ENCODE data around the gene DCDC2. TPM values are rescaled to one million over a fixed set of nuclear protein-coding genes. Genes with fewer than 3 reads are reported as not detected.
"Not testable (repeated sequence)": the region's sequence is repeated elsewhere in the genome, so short reads cannot be mapped to it uniquely, and the experiment has no call there.

DCDC2 gene
- total RNA-seq, 1 donor from 2014 or later: 1.4 TPM

- no peaks in the 10 kb centered on the region for H3K27me3 Mint-ChIP-seq (ENCODE audit: low read depth)
- H3K9me3 Mint-ChIP-seq: peaks cover 7% of the 10 kb centered on the region
- no peak overlapping the region for H3K4me3 Mint-ChIP-seq
- H3K36me3 Mint-ChIP-seq: no peaks in the 10 kb centered on the region
- no peak for DNase-seq (ENCODE audit: low spot score in 2 of 2, unreplicated experiment in 2 of 2)
- H3K4me1 Mint-ChIP-seq: peaks cover 31% of the 10 kb centered on the region
- peak overlapping the region; percentile 83 for H3K27ac Mint-ChIP-seq
- TF ChIP-seq CTCF (IDR thresholded peaks at IDR 0.05; ENCODE audit: unreplicated experiment): no peak
These were observed 209.7 kb downstream of the DCDC2 start for GRCh38 chr6:24148154-24148570.

GRCh38 chr6:24147511-24148153, 210.2 kb downstream of the DCDC2 start:
- H3K4me1 Mint-ChIP-seq: peaks cover 31% of the 10 kb centered on the region
- H3K27me3 Mint-ChIP-seq (ENCODE audit: low read depth): no peaks in the 10 kb centered on the region
- no peak overlapping the region for H3K4me3 Mint-ChIP-seq
- no peak for TF ChIP-seq CTCF (IDR thresholded peaks at IDR 0.05; ENCODE audit: unreplicated experiment)
- H3K27ac Mint-ChIP-seq: peak overlapping the region; percentile 83
- H3K36me3 Mint-ChIP-seq: no peaks in the 10 kb centered on the region
- no peak for DNase-seq (ENCODE audit: low spot score in 2 of 2, unreplicated experiment in 2 of 2)
- H3K9me3 Mint-ChIP-seq: peaks cover 7% of the 10 kb centered on the region

- H3K27me3 Mint-ChIP-seq (ENCODE audit: low read depth): no peaks in the 10 kb centered on the region
These were observed 211.0 kb downstream of the DCDC2 start for GRCh38 chr6:24146871-24147270.

GRCh38 chr6:24145690-24146131, 212.1 kb downstream of the DCDC2 start:
- H3K4me3 Mint-ChIP-seq: no peak overlapping the region
- no peak overlapping the region for H3K27ac Mint-ChIP-seq
- TF ChIP-seq CTCF (IDR thresholded peaks at IDR 0.05; ENCODE audit: unreplicated experiment): no peak
- H3K4me1 Mint-ChIP-seq: peaks cover 31% of the 10 kb centered on the region
- no peaks in the 10 kb centered on the region for H3K9me3 Mint-ChIP-seq
- H3K27me3 Mint-ChIP-seq (ENCODE audit: low read depth): no peaks in the 10 kb centered on the region
- no peaks in the 10 kb centered on the region for H3K36me3 Mint-ChIP-seq
- no peak for DNase-seq (ENCODE audit: low spot score in 2 of 2, unreplicated experiment in 2 of 2)

More at GRCh38 chr6:24146871-24147270, 211.0 kb downstream of the DCDC2 start:
- H3K4me1 Mint-ChIP-seq: peaks cover 31% of the 10 kb centered on the region
- no peak for TF ChIP-seq CTCF (IDR thresholded peaks at IDR 0.05; ENCODE audit: unreplicated experiment)
- no peak overlapping the region for H3K4me3 Mint-ChIP-seq
- no peak overlapping the region for H3K27ac Mint-ChIP-seq
- no peaks in the 10 kb centered on the region for H3K36me3 Mint-ChIP-seq
- no peak for DNase-seq (ENCODE audit: low spot score in 2 of 2, unreplicated experiment in 2 of 2)
- H3K9me3 Mint-ChIP-seq: peaks cover 6% of the 10 kb centered on the region

GRCh38 chr6:24142733-24143132, 215.1 kb downstream of the DCDC2 start:
- not testable (repeated sequence) for H3K9me3 Mint-ChIP-seq; DNase-seq (ENCODE audit: low spot score in 2 of 2, unreplicated experiment in 2 of 2); H3K4me1 Mint-ChIP-seq; H3K27ac Mint-ChIP-seq; H3K36me3 Mint-ChIP-seq; H3K4me3 Mint-ChIP-seq
- H3K27me3 Mint-ChIP-seq (ENCODE audit: low read depth): peaks cover 21% of the 10 kb centered on the region

- H3K4me1 Mint-ChIP-seq: no peaks in the 10 kb centered on the region
- no peaks in the 10 kb centered on the region for H3K9me3 Mint-ChIP-seq
- H3K27me3 Mint-ChIP-seq (ENCODE audit: low read depth): peaks cover 34% of the 10 kb centered on the region
These were observed 217.3 kb downstream of the DCDC2 start for GRCh38 chr6:24140591-24140990.

More at GRCh38 chr6:24140591-24140990, 217.3 kb downstream of the DCDC2 start:
- DNase-seq (ENCODE audit: low spot score in 2 of 2, unreplicated experiment in 2 of 2): no peak
- no peak overlapping the region for H3K27ac Mint-ChIP-seq
- TF ChIP-seq CTCF (IDR thresholded peaks at IDR 0.05; ENCODE audit: unreplicated experiment): no peak
- H3K4me3 Mint-ChIP-seq: no peak overlapping the region
- H3K36me3 Mint-ChIP-seq: no peaks in the 10 kb centered on the region
